ENCODE measurements around the gene TET1. TPM values are rescaled to one million over a fixed set of nuclear protein-coding genes. Genes with fewer than 3 reads are reported as not detected.

Gene TET1
- total and polyA plus RNA-seq, 2 of the 13 experiments (the other 11 are each of a cell fraction or from before 2014, with no cell fraction given), result 6.9 to 7.3 TPM

DNA sequence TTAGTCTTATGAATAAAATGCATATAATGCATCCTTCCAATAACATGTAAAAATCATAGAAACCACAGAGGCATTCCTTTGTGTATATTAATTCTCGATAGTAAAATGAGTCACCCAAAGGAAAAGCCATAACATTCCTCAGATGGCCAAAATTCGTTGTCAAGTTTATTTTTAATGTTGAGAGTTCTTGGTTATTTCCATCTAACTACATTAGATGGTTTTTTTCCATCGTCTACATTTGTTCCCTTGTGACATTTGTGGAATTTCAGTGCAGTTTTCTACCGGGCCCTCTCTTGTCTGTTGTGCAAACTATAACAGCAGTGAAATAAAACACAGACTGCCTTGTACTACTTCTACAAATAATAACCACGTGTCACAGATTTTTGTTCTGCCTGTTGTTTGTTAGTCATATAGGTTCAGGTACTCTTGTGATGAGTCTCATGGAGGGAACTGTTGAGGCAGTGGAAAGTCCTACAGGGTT, 106.2 kb downstream of the TET1 start:
- ChIA-PET POLR2A (no interaction called here), CTCF (ENCODE audit: low intra/inter-chr PET ratio, low total read pairs) (no interaction called here)
- H3K9ac ChIP-seq (ENCODE audit: insufficient read depth, low read depth, low read length), result no peak overlapping the region
- FAIRE-seq (no peak), ATAC-seq (no peak), DNase-seq (ENCODE audit: low spot score) (no peak)
- H3K4me3 ChIP-seq (replicated peaks in 1 of 3; ENCODE audit: insufficient read depth in 1 of 3, low read depth in 2 of 3, low read length in 3 of 3), result no peak overlapping the region
- in situ Hi-C loops (cut with HindIII; ENCODE audit: extremely low pct_ligation_motif_present, low pct_unique_long_range_greater_than_20kb), result no loop called here
- H3K79me2 ChIP-seq (ENCODE audit: insufficient read depth, low read length), result no peaks in the 10 kb centered on the region
- no peak overlapping the region for H3K4me2 ChIP-seq (ENCODE audit: low read depth, low read length)
- no peaks in the 10 kb centered on the region for H3K9me3 ChIP-seq (ENCODE audit: low read length)
- no TSS peak for BruUV-seq (replicated peaks)
- no peak overlapping the region for H3K27ac ChIP-seq (ENCODE audit: extremely low read length, insufficient read depth, low read length)
- no peaks in the 10 kb centered on the region for H3K4me1 ChIP-seq (ENCODE audit: insufficient read depth, low read length)
- no peak overlapping the region for H2AFZ ChIP-seq (ENCODE audit: low read length)
- intact Hi-C loops (cut with micrococcal nuclease; ENCODE audit: unreplicated experiment), result no loop called here
- 87% methylated on average over 5 of the region's 5 CpGs for WGBS (ENCODE audit: low lambda C conversion rate)
- H3K36me3 ChIP-seq (replicated peaks in 1 of 2; ENCODE audit: control insufficient read depth in 1 of 2, insufficient read depth in 2 of 2, low read length in 2 of 2), result peaks cover 5 to 45% of the 10 kb centered on the region in 2 experiments
- no peaks in the 10 kb centered on the region for H3K27me3 ChIP-seq (ENCODE audit: control insufficient read depth in 1 of 2, insufficient read depth in 2 of 2, low read length in 2 of 2)
- H4K20me1 ChIP-seq (ENCODE audit: insufficient read depth, low read length), result no peaks in the 10 kb centered on the region
- TF ChIP-seq ZNF7 (CRISPR knock-in tag; IDR thresholded peaks at IDR 0.05), result no peak
- TF ChIP-seq, protein P1, sequence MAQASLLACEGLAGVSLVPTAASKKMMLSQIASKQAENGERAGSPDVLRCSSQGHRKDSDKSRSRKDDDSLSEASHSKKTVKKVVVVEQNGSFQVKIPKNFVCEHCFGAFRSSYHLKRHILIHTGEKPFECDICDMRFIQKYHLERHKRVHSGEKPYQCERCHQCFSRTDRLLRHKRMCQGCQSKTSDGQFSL (CRISPR knock-in tag; IDR thresholded peaks at IDR 0.05), result no peak
- TF ChIP-seq NCOR1 (IDR thresholded peaks at IDR 0.05; ENCODE audit: borderline replicate concordance, low read length), result no peak
- TF ChIP-seq SATB2 (CRISPR knock-in tag; IDR thresholded peaks at IDR 0.05), result no peak
- TF ChIP-seq, protein P2, sequence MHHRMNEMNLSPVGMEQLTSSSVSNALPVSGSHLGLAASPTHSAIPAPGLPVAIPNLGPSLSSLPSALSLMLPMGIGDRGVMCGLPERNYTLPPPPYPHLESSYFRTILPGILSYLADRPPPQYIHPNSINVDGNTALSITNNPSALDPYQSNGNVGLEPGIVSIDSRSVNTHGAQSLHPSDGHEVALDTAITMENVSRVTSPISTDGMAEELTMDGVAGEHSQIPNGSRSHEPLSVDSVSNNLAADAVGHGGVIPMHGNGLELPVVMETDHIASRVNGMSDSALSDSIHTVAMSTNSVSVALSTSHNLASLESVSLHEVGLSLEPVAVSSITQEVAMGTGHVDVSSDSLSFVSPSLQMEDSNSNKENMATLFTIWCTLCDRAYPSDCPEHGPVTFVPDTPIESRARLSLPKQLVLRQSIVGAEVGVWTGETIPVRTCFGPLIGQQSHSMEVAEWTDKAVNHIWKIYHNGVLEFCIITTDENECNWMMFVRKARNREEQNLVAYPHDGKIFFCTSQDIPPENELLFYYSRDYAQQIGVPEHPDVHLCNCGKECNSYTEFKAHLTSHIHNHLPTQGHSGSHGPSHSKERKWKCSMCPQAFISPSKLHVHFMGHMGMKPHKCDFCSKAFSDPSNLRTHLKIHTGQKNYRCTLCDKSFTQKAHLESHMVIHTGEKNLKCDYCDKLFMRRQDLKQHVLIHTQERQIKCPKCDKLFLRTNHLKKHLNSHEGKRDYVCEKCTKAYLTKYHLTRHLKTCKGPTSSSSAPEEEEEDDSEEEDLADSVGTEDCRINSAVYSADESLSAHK (CRISPR knock-in tag; IDR thresholded peaks at IDR 0.05; ENCODE audit: borderline replicate concordance), result no peak
- TF ChIP-seq, protein P3, sequence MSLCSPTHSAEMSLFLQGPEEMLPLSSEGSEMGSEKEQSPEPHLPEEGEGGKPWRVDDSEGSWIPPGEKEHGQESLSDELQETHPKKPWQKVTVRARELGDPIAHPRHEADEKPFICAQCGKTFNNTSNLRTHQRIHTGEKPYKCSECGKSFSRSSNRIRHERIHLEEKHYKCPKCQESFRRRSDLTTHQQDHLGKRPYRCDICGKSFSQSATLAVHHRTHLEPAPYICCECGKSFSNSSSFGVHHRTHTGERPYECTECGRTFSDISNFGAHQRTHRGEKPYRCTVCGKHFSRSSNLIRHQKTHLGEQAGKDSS (CRISPR knock-in tag; IDR thresholded peaks at IDR 0.05; ENCODE audit: borderline replicate concordance, low read depth), result no peak
- no peak for TF ChIP-seq CBX1 (IDR thresholded peaks at IDR 0.05; ENCODE audit: low read depth)
- no peak for TF ChIP-seq SP5 (CRISPR knock-in tag; IDR thresholded peaks at IDR 0.05; ENCODE audit: borderline replicate concordance, low read depth)
- TF ChIP-seq CENPX (CRISPR knock-in tag; IDR thresholded peaks at IDR 0.05), result no peak
- TF ChIP-seq, protein P4, sequence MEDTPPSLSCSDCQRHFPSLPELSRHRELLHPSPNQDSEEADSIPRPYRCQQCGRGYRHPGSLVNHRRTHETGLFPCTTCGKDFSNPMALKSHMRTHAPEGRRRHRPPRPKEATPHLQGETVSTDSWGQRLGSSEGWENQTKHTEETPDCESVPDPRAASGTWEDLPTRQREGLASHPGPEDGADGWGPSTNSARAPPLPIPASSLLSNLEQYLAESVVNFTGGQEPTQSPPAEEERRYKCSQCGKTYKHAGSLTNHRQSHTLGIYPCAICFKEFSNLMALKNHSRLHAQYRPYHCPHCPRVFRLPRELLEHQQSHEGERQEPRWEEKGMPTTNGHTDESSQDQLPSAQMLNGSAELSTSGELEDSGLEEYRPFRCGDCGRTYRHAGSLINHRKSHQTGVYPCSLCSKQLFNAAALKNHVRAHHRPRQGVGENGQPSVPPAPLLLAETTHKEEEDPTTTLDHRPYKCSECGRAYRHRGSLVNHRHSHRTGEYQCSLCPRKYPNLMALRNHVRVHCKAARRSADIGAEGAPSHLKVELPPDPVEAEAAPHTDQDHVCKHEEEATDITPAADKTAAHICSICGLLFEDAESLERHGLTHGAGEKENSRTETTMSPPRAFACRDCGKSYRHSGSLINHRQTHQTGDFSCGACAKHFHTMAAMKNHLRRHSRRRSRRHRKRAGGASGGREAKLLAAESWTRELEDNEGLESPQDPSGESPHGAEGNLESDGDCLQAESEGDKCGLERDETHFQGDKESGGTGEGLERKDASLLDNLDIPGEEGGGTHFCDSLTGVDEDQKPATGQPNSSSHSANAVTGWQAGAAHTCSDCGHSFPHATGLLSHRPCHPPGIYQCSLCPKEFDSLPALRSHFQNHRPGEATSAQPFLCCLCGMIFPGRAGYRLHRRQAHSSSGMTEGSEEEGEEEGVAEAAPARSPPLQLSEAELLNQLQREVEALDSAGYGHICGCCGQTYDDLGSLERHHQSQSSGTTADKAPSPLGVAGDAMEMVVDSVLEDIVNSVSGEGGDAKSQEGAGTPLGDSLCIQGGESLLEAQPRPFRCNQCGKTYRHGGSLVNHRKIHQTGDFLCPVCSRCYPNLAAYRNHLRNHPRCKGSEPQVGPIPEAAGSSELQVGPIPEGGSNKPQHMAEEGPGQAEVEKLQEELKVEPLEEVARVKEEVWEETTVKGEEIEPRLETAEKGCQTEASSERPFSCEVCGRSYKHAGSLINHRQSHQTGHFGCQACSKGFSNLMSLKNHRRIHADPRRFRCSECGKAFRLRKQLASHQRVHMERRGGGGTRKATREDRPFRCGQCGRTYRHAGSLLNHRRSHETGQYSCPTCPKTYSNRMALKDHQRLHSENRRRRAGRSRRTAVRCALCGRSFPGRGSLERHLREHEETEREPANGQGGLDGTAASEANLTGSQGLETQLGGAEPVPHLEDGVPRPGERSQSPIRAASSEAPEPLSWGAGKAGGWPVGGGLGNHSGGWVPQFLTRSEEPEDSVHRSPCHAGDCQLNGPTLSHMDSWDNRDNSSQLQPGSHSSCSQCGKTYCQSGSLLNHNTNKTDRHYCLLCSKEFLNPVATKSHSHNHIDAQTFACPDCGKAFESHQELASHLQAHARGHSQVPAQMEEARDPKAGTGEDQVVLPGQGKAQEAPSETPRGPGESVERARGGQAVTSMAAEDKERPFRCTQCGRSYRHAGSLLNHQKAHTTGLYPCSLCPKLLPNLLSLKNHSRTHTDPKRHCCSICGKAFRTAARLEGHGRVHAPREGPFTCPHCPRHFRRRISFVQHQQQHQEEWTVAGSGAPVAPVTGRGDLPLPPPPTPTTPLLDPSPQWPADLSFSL (CRISPR knock-in tag; IDR thresholded peaks at IDR 0.05), result no peak
- TF ChIP-seq, protein P5, sequence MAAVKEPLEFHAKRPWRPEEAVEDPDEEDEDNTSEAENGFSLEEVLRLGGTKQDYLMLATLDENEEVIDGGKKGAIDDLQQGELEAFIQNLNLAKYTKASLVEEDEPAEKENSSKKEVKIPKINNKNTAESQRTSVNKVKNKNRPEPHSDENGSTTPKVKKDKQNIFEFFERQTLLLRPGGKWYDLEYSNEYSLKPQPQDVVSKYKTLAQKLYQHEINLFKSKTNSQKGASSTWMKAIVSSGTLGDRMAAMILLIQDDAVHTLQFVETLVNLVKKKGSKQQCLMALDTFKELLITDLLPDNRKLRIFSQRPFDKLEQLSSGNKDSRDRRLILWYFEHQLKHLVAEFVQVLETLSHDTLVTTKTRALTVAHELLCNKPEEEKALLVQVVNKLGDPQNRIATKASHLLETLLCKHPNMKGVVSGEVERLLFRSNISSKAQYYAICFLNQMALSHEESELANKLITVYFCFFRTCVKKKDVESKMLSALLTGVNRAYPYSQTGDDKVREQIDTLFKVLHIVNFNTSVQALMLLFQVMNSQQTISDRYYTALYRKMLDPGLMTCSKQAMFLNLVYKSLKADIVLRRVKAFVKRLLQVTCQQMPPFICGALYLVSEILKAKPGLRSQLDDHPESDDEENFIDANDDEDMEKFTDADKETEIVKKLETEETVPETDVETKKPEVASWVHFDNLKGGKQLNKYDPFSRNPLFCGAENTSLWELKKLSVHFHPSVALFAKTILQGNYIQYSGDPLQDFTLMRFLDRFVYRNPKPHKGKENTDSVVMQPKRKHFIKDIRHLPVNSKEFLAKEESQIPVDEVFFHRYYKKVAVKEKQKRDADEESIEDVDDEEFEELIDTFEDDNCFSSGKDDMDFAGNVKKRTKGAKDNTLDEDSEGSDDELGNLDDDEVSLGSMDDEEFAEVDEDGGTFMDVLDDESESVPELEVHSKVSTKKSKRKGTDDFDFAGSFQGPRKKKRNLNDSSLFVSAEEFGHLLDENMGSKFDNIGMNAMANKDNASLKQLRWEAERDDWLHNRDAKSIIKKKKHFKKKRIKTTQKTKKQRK (IDR thresholded peaks at IDR 0.05; ENCODE audit: low read length), result no peak

Data from HepG2 (cell line).